RWPE1 (cell line): ENCODE results near the gene MANEA.

ENCODE experiments used
- CTCF ChIA-PET: fragments of 350-600 bp; sonication (Branson Sonifier 250); formaldehyde crosslinking; extraction: SDS; loops from one replicate; lab custom pipeline; 2021; lab: Yijun Ruan, JAX
- POLR2A ChIA-PET: fragments of 400-600 bp; formaldehyde crosslinking; extraction: SDS; loops from one replicate; lab custom pipeline; 2020; ENCODE audit warnings: antibody characterized with exemption; ENCODE audit not compliant: low non-redundant PET; lab: Yijun Ruan, JAX
- DNase-seq: peaks from one replicate; pipeline ENCODE4 v3.0.0; 2012; ENCODE audit warnings: low spot score
- H3K27ac ChIP-seq: fragments of 450-650 bp; 2 replicates; pipeline ENCODE4 v1.5.1; 2017
- CTCF ChIP-seq: fragments of 450-650 bp; conservative IDR thresholded peaks from 2 replicates; pipeline ENCODE4 v1.5.1; 2017; ENCODE audit warnings: low read depth, mild to moderate bottlenecking

MANEA gene

GRCh38 chr6:95577304-95578105 lies at the start of gene MANEA:
MANEA (plus strand) TSS chr6:95577535; CDS start chr6:95586440, 8,905 bp downstream.
- H3K27ac ChIP-seq = peak within 1 kb of the TSS; percentile 99
- no peak for TF ChIP-seq CTCF
- DNase-seq = peak; percentile 76
- POLR2A ChIA-PET = no interaction called here
- CTCF ChIA-PET = interaction anchor here (0.5 kb wide), 1 partner anchor 570 kb away, joined by 3 read pairs; no protein-coding TSS in a partner anchor

GRCh38 chr6:95529762-95530161 lies 47.6 kb upstream of the MANEA start:
- no peak overlapping the region for H3K27ac ChIP-seq
- CTCF ChIA-PET = no interaction called here
- no peak for TF ChIP-seq CTCF
- POLR2A ChIA-PET = no interaction called here
- no peak for DNase-seq

- TF ChIP-seq CTCF = no peak
- POLR2A ChIA-PET = no interaction called here
- CTCF ChIA-PET = no interaction called here
- no peak overlapping the region for H3K27ac ChIP-seq
- DNase-seq = no peak
These were observed 47.0 kb upstream of the MANEA start for GRCh38 chr6:95530176-95530819.

GRCh38 chr6:95543798-95544197 lies 33.5 kb upstream of the MANEA start:
- TF ChIP-seq CTCF = no peak
- no peak overlapping the region for H3K27ac ChIP-seq
- ChIA-PET POLR2A (no interaction called here), CTCF (no interaction called here)
- no peak for DNase-seq

- CTCF ChIA-PET = no interaction called here
- no peak for DNase-seq
- H3K27ac ChIP-seq = no peak overlapping the region
- no peak for TF ChIP-seq CTCF
- POLR2A ChIA-PET = no interaction called here
These were observed 32.7 kb upstream of the MANEA start for GRCh38 chr6:95544517-95545225.

GRCh38 chr6:95545226-95545625 lies 32.1 kb upstream of the MANEA start:
- ChIA-PET CTCF (no interaction called here), POLR2A (no interaction called here)

More at GRCh38 chr6:95545226-95545625, 32.1 kb upstream of the MANEA start:
- DNase-seq = no peak
- no peak overlapping the region for H3K27ac ChIP-seq
- TF ChIP-seq CTCF = no peak
